C4-2B (cell line): ENCODE measurements around the gene PVRIG.

ENCODE experiments used
- CTCF ChIP-seq: fragments of 450-650 bp; conservative IDR thresholded peaks from 2 replicates; pipeline ENCODE4 v1.5.1; 2017; ENCODE audit warnings: mild to moderate bottlenecking
- ZFX ChIP-seq: fragments of 450-650 bp; IDR thresholded peaks from 2 replicates; pipeline ENCODE4 v1.6.1; 2017

- no peak for TF ChIP-seq CTCF
- TF ChIP-seq ZFX = no peak
Measured at GRCh38 chr7:100266576-100267354, 47.0 kb downstream of the PVRIG start.
